Progenitor cell of endocrine pancreas (in vitro differentiated cells): ENCODE data around the gene DNAH17. TPM values are rescaled to one million over a fixed set of nuclear protein-coding genes. Genes with fewer than 3 reads are reported as not detected.

Experiments
- DNase-seq: peaks from one replicate; pipeline ENCODE4 v3.0.0; 2021; ENCODE audit warnings: low spot score; ENCODE audit not compliant: unreplicated experiment
- H3K27ac Mint-ChIP-seq: 2 replicates; pipeline ENCODE4 v1.8.0; 2021; ENCODE audit warnings: mild to moderate bottlenecking, moderate library complexity, mixed read lengths
- H3K27me3 Mint-ChIP-seq: 2 replicates; pipeline ENCODE4 v1.8.0; 2021; ENCODE audit warnings: mixed read lengths
- H3K36me3 Mint-ChIP-seq: 2 replicates; pipeline ENCODE4 v1.8.0; 2022; ENCODE audit warnings: mixed read lengths; ENCODE audit not compliant: insufficient read depth
- H3K4me1 Mint-ChIP-seq: 2 replicates; pipeline ENCODE4 v1.8.0; 2021; ENCODE audit warnings: low read depth, mixed read lengths
- H3K4me3 Mint-ChIP-seq: 2 replicates; pipeline ENCODE4 v1.8.0; 2021; ENCODE audit warnings: low read depth, mild to moderate bottlenecking, moderate library complexity, mixed read lengths
- H3K9me3 Mint-ChIP-seq: 2 replicates; pipeline ENCODE4 v1.8.0; 2021; ENCODE audit warnings: low read depth, mixed read lengths
- CTCF ChIP-seq: fragments of 200-600 bp; sonication (generic); IDR thresholded peaks from one replicate; pipeline ENCODE4 v1.5.0; 2021; ENCODE audit warnings: antibody characterized with exemption, mild to moderate bottlenecking; ENCODE audit not compliant: unreplicated experiment
- total RNA-seq: library from RNA; stranded (reverse); gene quantifications from 2 replicates; pipeline ENCODE4 v1.2.1, GENCODE V29; 2021

The DNAH17 gene
- total RNA-seq, 1 donor from 2014 or later, result not detected

- H3K36me3 Mint-ChIP-seq, result no peaks in the 10 kb centered on the region
- H3K4me3 Mint-ChIP-seq, result no peak overlapping the region
- no peak for DNase-seq
- no peaks in the 10 kb centered on the region for H3K4me1 Mint-ChIP-seq
- H3K9me3 Mint-ChIP-seq, result no peaks in the 10 kb centered on the region
- peaks cover 35% of the 10 kb centered on the region for H3K27me3 Mint-ChIP-seq
- no peak for TF ChIP-seq CTCF
- no peak overlapping the region for H3K27ac Mint-ChIP-seq
These were observed 84.9 kb downstream of the DNAH17 start for GRCh38 chr17:78492116-78492799.

GRCh38 chr17:78491236-78492115 is 85.7 kb downstream of the DNAH17 start:
- Mint-ChIP-seq H3K36me3 (no peaks in the 10 kb centered on the region), H3K27ac (no peak overlapping the region), H3K9me3 (no peaks in the 10 kb centered on the region), H3K4me1 (no peaks in the 10 kb centered on the region), H3K27me3 (peaks cover 38% of the 10 kb centered on the region), H3K4me3 (no peak overlapping the region)
- DNase-seq, result no peak
- no peak for TF ChIP-seq CTCF

GRCh38 chr17:78490673-78491072 is 86.5 kb downstream of the DNAH17 start:
- H3K36me3 Mint-ChIP-seq, result no peaks in the 10 kb centered on the region
- no peak overlapping the region for H3K4me3 Mint-ChIP-seq
- H3K27me3 Mint-ChIP-seq, result peaks cover 42% of the 10 kb centered on the region
- no peaks in the 10 kb centered on the region for H3K9me3 Mint-ChIP-seq
- H3K4me1 Mint-ChIP-seq, result no peaks in the 10 kb centered on the region
- no peak for DNase-seq
- no peak overlapping the region for H3K27ac Mint-ChIP-seq
- TF ChIP-seq CTCF, result no peak

DNA sequence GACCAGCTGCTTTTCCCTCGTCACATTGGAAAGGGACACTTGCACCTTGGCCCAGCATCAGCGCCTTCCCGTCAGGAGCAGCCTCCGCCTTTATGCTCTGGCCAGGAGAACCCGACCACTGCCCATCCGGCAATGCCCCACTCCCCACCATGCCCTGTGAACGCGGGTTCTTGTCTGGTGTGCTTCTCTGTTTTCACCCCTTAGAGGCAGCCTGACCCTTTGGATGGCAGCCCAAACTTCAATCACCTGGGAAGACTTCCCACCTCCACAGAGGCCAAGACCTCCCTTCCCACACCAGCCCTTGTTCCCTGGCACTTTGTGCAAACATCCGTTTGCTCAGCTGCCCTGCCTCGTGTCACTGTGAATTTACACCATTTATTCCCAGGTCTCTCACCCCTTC is 87.0 kb downstream of the DNAH17 start:
- H3K27ac Mint-ChIP-seq, result no peak overlapping the region
- H3K36me3 Mint-ChIP-seq, result no peaks in the 10 kb centered on the region
- no peak overlapping the region for H3K4me3 Mint-ChIP-seq
- H3K27me3 Mint-ChIP-seq, result peaks cover 45% of the 10 kb centered on the region
- no peaks in the 10 kb centered on the region for H3K9me3 Mint-ChIP-seq
- no peak for DNase-seq
- no peaks in the 10 kb centered on the region for H3K4me1 Mint-ChIP-seq
- no peak for TF ChIP-seq CTCF

DNA sequence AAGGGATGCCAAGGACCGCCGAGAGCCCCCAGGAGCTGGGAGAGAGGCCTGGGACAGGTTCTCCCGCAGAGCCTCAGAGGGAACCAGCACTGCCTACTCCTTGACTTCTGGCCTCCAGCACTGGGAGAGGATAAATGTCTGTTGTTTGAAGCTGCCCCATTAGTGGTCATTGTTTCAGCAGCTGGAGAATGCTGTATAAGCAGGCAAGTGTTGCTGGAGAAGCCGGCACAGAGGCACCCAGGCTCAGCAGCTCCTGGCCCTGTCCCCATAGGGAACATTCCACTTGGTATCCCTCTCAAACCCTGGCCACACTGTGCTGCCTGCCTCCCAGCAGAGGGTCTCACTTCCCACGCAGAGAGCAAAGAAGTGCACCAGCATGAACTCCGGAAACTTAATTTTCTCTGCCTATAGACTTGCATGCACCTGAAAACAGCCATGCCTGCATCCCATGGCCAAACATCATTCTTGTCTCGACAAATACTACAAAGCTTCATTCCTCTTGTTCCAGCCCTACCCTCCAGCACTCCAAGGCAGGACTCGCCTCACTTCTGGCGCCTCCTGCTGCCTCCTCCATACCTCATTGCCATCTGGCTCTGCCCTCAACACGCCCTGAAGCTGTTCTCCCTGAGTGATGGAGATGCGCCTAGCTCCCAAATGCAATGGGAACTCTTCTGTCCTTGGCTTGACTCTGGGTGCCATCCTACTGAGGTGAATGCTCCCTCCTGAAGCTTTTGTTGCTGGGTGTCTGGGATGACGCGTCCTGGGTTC is 88.1 kb downstream of the DNAH17 start:
- TF ChIP-seq CTCF, result no peak
- Mint-ChIP-seq H3K27ac (no peak overlapping the region), H3K9me3 (no peaks in the 10 kb centered on the region), H3K36me3 (no peaks in the 10 kb centered on the region), H3K27me3 (peaks cover 48% of the 10 kb centered on the region), H3K4me3 (no peak overlapping the region), H3K4me1 (no peaks in the 10 kb centered on the region)
- DNase-seq, result no peak
